OCI-LY7 (cell line): ENCODE data around the gene PFAS. TPM values are rescaled to one million over a fixed set of nuclear protein-coding genes. Genes with fewer than 3 reads are reported as not detected.
A peak's percentile ranks its signal among the peaks of the same experiment; 100 is the strongest.

ENCODE experiments used
- BruUV-seq: library from RNA; stranded (reverse); fragments of 400-500 nt; replicated peaks from 2 replicates; lab custom pipeline; 2021; lab: Mats Ljungman, UMichigan
- CTCF ChIA-PET: fragments of 300-600 bp; sonication (Branson Sonifier 250); formaldehyde crosslinking; loops from one replicate; lab custom pipeline; 2022; ENCODE audit warnings: antibody characterized with exemption; ENCODE audit not compliant: unreplicated experiment; lab: Charles Lee
- POLR2A ChIA-PET: fragments of 300-600 bp; sonication (Branson Sonifier 250); formaldehyde crosslinking; loops from one replicate; lab custom pipeline; 2022; ENCODE audit warnings: antibody characterized with exemption; lab: Charles Lee
- DNase-seq: peaks from one replicate; pipeline ENCODE4 v3.0.0-alpha.2; 2015; ENCODE audit warnings: low spot score
- H2AFZ ChIP-seq: fragments of 200-600 bp; sonication (generic), shearing (Covaris generic); 2 replicates; pipeline ENCODE4 v1.6.1; 2014; ENCODE audit warnings: mild to moderate bottlenecking, antibody characterized with exemption, low read length, moderate library complexity
- H3K27ac ChIP-seq: fragments of 200-600 bp; sonication (generic); 2 replicates; pipeline ENCODE4 v1.5.1; 2014; ENCODE audit warnings: mixed run types, low read depth, mild to moderate bottlenecking, moderate library complexity, low read length, inconsistent platforms; ENCODE audit not compliant: poor library complexity, severe bottlenecking
- H3K36me3 ChIP-seq: fragments of 200-600 bp; sonication (generic); 2 replicates; pipeline ENCODE4 v1.6.1; 2014; ENCODE audit warnings: mild to moderate bottlenecking, antibody characterized with exemption, low read length, moderate library complexity, mixed read lengths; ENCODE audit not compliant: insufficient read depth
- H3K4me1 ChIP-seq: fragments of 200-600 bp; sonication (generic); 2 replicates; pipeline ENCODE4 v1.5.1; 2014; ENCODE audit warnings: mild to moderate bottlenecking, low read length; ENCODE audit not compliant: insufficient read depth, poor library complexity, severe bottlenecking
- H3K4me2 ChIP-seq: fragments of 200-600 bp; sonication (generic); 2 replicates; pipeline ENCODE4 v1.6.1; 2014; ENCODE audit warnings: mild to moderate bottlenecking, low read length
- H3K4me3 ChIP-seq: fragments of 200-600 bp; sonication (generic); 2 replicates; pipeline ENCODE4 v1.5.1; 2014; ENCODE audit warnings: mild to moderate bottlenecking, low read depth, low read length; ENCODE audit not compliant: poor library complexity, severe bottlenecking
- H3K79me2 ChIP-seq: fragments of 200-600 bp; sonication (generic); 2 replicates; pipeline ENCODE4 v1.6.1; 2016; ENCODE audit warnings: low read depth, mild to moderate bottlenecking, low read length, moderate library complexity, mixed read lengths; ENCODE audit not compliant: insufficient read depth
- H3K9me2 ChIP-seq: fragments of 200-600 bp; sonication (generic); 2 replicates; pipeline ENCODE4 v1.6.1; 2016; ENCODE audit warnings: mild to moderate bottlenecking, low read length, mixed read lengths; ENCODE audit not compliant: insufficient read depth
- H3K9me3 ChIP-seq: fragments of 200-600 bp; sonication (generic); 2 replicates; pipeline ENCODE4 v1.6.1; 2014; ENCODE audit warnings: mild to moderate bottlenecking, mixed run types, low read length, mixed read lengths
- H4K20me1 ChIP-seq: fragments of 200-600 bp; sonication (generic); 2 replicates; pipeline ENCODE4 v1.6.1; 2014; ENCODE audit warnings: mild to moderate bottlenecking, antibody characterized with exemption, low read length, moderate library complexity, mixed read lengths; ENCODE audit not compliant: insufficient read depth
- CTCF ChIP-seq: fragments of 200-600 bp; sonication (generic); conservative IDR thresholded peaks from 2 replicates; pipeline ENCODE4 v1.5.1; 2014; ENCODE audit warnings: mild to moderate bottlenecking, antibody characterized with exemption, low read length, moderate library complexity, mixed read lengths
- EZH2phosphoT487 ChIP-seq: fragments of 200-600 bp; sonication (generic); IDR thresholded peaks from 2 replicates; pipeline ENCODE4 v1.6.1; 2018; ENCODE audit warnings: low read depth, borderline replicate concordance, mild to moderate bottlenecking, mixed run types, antibody characterized with exemption, low read length, moderate library complexity, mixed read lengths
- intact Hi-C: fragments of 100-400 bp; cut with micrococcal nuclease; formaldehyde crosslinking; loops from one replicate; pipeline ENCODE4 v1.10.0; 2022; ENCODE audit not compliant: unreplicated experiment
- total RNA-seq, 2 experiments: library from RNA; depleted of rRNA in 1 of 2; stranded (reverse); fragments of >200 nt in 1 of 2; shearing (Covaris generic) in 1 of 2; gene quantifications; 2 replicates each; pipeline ENCODE4 v1.2.3, GENCODE V29; 2014 to 2022

Gene PFAS
- total RNA-seq, 2 experiments from 2014 or later, result 114 to 180 TPM

GRCh38 chr17:8225813-8226535 lies 23.1 kb upstream of the PFAS start:
- BruUV-seq, result no TSS peak
- H3K4me2 ChIP-seq, result no peak overlapping the region
- H3K4me3 ChIP-seq, result no peak overlapping the region
- no peaks in the 10 kb centered on the region for H3K79me2 ChIP-seq
- no peak overlapping the region for H2AFZ ChIP-seq
- peaks cover 58% of the 10 kb centered on the region for H3K36me3 ChIP-seq
- no peak overlapping the region for H3K27ac ChIP-seq
- H3K4me1 ChIP-seq, result peaks cover 17% of the 10 kb centered on the region
- no peaks in the 10 kb centered on the region for H3K9me2 ChIP-seq
- intact Hi-C loops, result no loop called here
- POLR2A ChIA-PET, result no interaction called here
- CTCF ChIA-PET, result no interaction called here
- TF ChIP-seq CTCF (no peak), EZH2phosphoT487 (no peak)
- no peaks in the 10 kb centered on the region for H4K20me1 ChIP-seq
- H3K9me3 ChIP-seq, result no peaks in the 10 kb centered on the region
- peak; percentile 35 for DNase-seq

GRCh38 chr17:8226536-8227237 lies 22.4 kb upstream of the PFAS start:
- BruUV-seq, result TSS peak; percentile 36
- Histone ChIP-seq H3K27ac (no peak overlapping the region), H3K79me2 (no peaks in the 10 kb centered on the region), H3K36me3 (peaks cover 65% of the 10 kb centered on the region), H2AFZ (no peak overlapping the region), H3K9me3 (no peaks in the 10 kb centered on the region), H3K4me2 (no peak overlapping the region), H3K9me2 (no peaks in the 10 kb centered on the region), H3K4me3 (no peak overlapping the region), H4K20me1 (no peaks in the 10 kb centered on the region), H3K4me1 (peaks cover 11% of the 10 kb centered on the region)
- TF ChIP-seq EZH2phosphoT487 (no peak), CTCF (no peak)
- POLR2A ChIA-PET, result interaction anchor here (0.6 to 1.0 kb wide), 3 partner anchors 21 to 69 kb away, joined by 3 to 7 read pairs (median 5); partner anchors contain the start of genes CTC1 and SLC25A35
- intact Hi-C loops, result no loop called here
- no peak for DNase-seq
- CTCF ChIA-PET, result no interaction called here
